ENCODE data around the gene TMEM203.

Gene TMEM203

GRCh38 chr9:137179761-137180160 lies 25.7 kb downstream of the TMEM203 start:
- DNase-seq = no peak

GRCh38 chr9:137178939-137179630 lies 26.4 kb downstream of the TMEM203 start:
- DNase-seq = no peak

GRCh38 chr9:137178201-137178938 lies 27.1 kb downstream of the TMEM203 start:
- no peak for DNase-seq

GRCh38 chr9:137176302-137177182 lies 28.9 kb downstream of the TMEM203 start:
- no peak for DNase-seq

- no peak for DNase-seq
Measured at GRCh38 chr9:137175345-137175961, 30.0 kb downstream of the TMEM203 start.

GRCh38 chr9:137174722-137175293 lies 30.6 kb downstream of the TMEM203 start:
- DNase-seq = no peak

- no peak for DNase-seq
Measured at GRCh38 chr9:137173796-137174664, 31.4 kb downstream of the TMEM203 start.

GRCh38 chr9:137172901-137173795 lies 32.3 kb downstream of the TMEM203 start:
- DNase-seq = no peak

- DNase-seq = no peak
Measured at GRCh38 chr9:137171149-137171900, 34.1 kb downstream of the TMEM203 start.

GRCh38 chr9:137170486-137171148 lies 34.8 kb downstream of the TMEM203 start:
- DNase-seq = no peak

- no peak for DNase-seq
Measured at GRCh38 chr9:137169896-137170358, 35.5 kb downstream of the TMEM203 start, which contains the start of gene LRRC26. Gene LRRC26 (minus strand): TSS chr9:137170051. CDS start chr9:137169943, 108 bp downstream.

- peak; percentile 78 for DNase-seq
Measured at GRCh38 chr9:137168904-137169856, 36.3 kb downstream of the TMEM203 start.

- peak; percentile 50 for DNase-seq
Measured at GRCh38 chr9:137168573-137168903, 36.9 kb downstream of the TMEM203 start.

- DNase-seq = peak; percentile 47
Measured at GRCh38 chr9:137167747-137168572, 37.5 kb downstream of the TMEM203 start.

- DNase-seq = no peak
Measured at GRCh38 chr9:137167277-137167746, 38.1 kb downstream of the TMEM203 start.
